ENCODE measurements around the gene BLNK. TPM values are rescaled to one million over a fixed set of nuclear protein-coding genes. Genes with fewer than 3 reads are reported as not detected.

Gene BLNK
- total and polyA plus RNA-seq, 9 of the 15 experiments (the other 6 are each of a cell fraction or from before 2014, with no cell fraction given) = not detected

DNA sequence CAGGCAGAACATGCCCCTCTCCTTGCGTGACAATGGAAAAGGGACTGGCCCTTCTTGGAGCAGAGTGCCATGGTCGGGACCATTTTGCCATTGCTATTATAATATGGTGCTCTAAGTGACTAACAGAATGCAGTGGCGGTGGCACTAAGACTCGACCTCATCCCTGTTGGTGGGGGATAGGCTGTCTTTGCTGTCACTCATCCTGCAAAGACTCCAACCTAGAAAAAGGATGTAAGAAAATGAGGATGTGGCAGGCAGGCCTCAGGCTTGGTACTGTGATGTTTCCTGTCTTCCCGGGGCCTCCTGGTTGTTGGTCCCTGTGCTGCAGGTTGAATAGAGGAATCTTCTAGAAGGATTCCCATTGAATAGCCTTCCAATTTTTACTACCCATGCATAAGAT, 18.6 kb downstream of the BLNK start:
- intact Hi-C loops (cut with micrococcal nuclease) = no loop called here
- Histone ChIP-seq H3K9ac (ENCODE audit: insufficient read depth in 1 of 2, low read depth in 2 of 2, low read length in 2 of 2) (no peak overlapping the region), H2AFZ (ENCODE audit: low read depth, low read length) (no peak overlapping the region), H3K4me3 (no peak overlapping the region), H3K27ac (ENCODE audit: extremely low read depth, low read depth, low read length) (no peak overlapping the region), H3K9me3 (replicated peaks; ENCODE audit: control insufficient read depth, insufficient read depth, low read depth, low read length) (no peaks in the 10 kb centered on the region), H3K9me1 (ENCODE audit: control insufficient read depth, insufficient read depth, low read length) (no peaks in the 10 kb centered on the region), H3K4me2 (ENCODE audit: insufficient read depth, low read length) (no peak overlapping the region), H3K79me2 (ENCODE audit: control insufficient read depth, insufficient read depth, low read length) (no peaks in the 10 kb centered on the region), H3K27me3 (ENCODE audit: control insufficient read depth in 2 of 2, insufficient read depth in 2 of 2, low read length in 2 of 2) (peaks cover 0 to 10% of the 10 kb centered on the region in 2 experiments; a peak in 2 of 5 replicates), H4K20me1 (replicated peaks; ENCODE audit: control insufficient read depth, insufficient read depth, low read length) (no peaks in the 10 kb centered on the region), H3K36me3 (ENCODE audit: control insufficient read depth, insufficient read depth, low read length) (no peaks in the 10 kb centered on the region), H3K4me1 (replicated peaks in 1 of 2; ENCODE audit: control insufficient read depth in 2 of 2, insufficient read depth in 2 of 2, low read length in 2 of 2) (no peaks in the 10 kb centered on the region)
- ATAC-seq = no peak
- 5% methylated on average over 4 of the region's 5 CpGs for WGBS (ENCODE audit: insufficient coverage, low coverage, missing lambda C conversion rate)
- ChIA-PET POLR2A (no interaction called here), CTCF (ENCODE audit: low intra/inter-chr PET ratio) (no interaction called here)
- no peak for FAIRE-seq
- in situ Hi-C loops (cut with MboI) = no loop called here
- no peak for DNase-seq (ENCODE audit: extremely low read depth in 1 of 4, low spot score in 3 of 4)
- TF ChIP-seq, protein P1, sequence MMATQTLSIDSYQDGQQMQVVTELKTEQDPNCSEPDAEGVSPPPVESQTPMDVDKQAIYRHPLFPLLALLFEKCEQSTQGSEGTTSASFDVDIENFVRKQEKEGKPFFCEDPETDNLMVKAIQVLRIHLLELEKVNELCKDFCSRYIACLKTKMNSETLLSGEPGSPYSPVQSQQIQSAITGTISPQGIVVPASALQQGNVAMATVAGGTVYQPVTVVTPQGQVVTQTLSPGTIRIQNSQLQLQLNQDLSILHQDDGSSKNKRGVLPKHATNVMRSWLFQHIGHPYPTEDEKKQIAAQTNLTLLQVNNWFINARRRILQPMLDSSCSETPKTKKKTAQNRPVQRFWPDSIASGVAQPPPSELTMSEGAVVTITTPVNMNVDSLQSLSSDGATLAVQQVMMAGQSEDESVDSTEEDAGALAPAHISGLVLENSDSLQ (IDR thresholded peaks at IDR 0.05) = peak; percentile 66
- no peak for TF ChIP-seq SAFB2 (IDR thresholded peaks at IDR 0.05; ENCODE audit: borderline replicate concordance, low read depth, low read length, severe bottlenecking)
- BruUV-seq (replicated peaks) = no TSS peak

DNA sequence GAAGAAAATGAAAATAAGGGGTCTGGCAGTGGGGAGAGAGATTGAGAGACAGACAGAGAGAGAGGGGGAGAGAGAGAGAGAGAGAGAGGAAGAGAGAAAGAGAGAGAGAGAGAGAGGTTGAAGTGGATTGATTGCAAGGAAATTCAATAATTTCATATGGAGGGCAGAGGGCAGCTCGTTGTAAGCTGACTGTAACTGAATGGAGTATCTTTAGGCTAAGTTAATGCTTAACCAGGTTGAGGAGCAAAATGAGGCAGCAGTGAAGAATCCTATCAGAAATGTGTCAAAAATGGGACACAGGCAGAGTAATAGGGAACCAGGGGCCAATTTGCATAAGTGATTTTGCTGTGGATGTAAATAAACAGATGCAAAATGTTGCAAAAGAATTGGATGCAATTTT, 21.0 kb downstream of the BLNK start:
- BruUV-seq (replicated peaks) = no TSS peak
- ChIA-PET POLR2A (interaction anchor here (0.7 kb wide), 1 partner anchor 876 kb away, joined by 3 read pairs; no protein-coding TSS in a partner anchor), CTCF (ENCODE audit: low intra/inter-chr PET ratio) (no interaction called here)
- Histone ChIP-seq H3K9me1 (ENCODE audit: control insufficient read depth, insufficient read depth, low read length) (no peaks in the 10 kb centered on the region), H2AFZ (ENCODE audit: low read depth, low read length) (no peak overlapping the region), H3K36me3 (ENCODE audit: control insufficient read depth, insufficient read depth, low read length) (no peaks in the 10 kb centered on the region), H3K4me3 (no peak overlapping the region), H3K9ac (ENCODE audit: insufficient read depth in 1 of 2, low read depth in 2 of 2, low read length in 2 of 2) (no peak overlapping the region), H4K20me1 (replicated peaks; ENCODE audit: control insufficient read depth, insufficient read depth, low read length) (no peaks in the 10 kb centered on the region), H3K79me2 (ENCODE audit: control insufficient read depth, insufficient read depth, low read length) (no peaks in the 10 kb centered on the region), H3K4me1 (replicated peaks in 1 of 2; ENCODE audit: control insufficient read depth in 2 of 2, insufficient read depth in 2 of 2, low read length in 2 of 2) (no peaks in the 10 kb centered on the region), H3K27me3 (ENCODE audit: control insufficient read depth in 2 of 2, insufficient read depth in 2 of 2, low read length in 2 of 2) (0 out of 5 replicates have a peak, but pooled peaks cover 0 to 4% of the 10 kb centered on the region in 2 experiments), H3K9me3 (replicated peaks; ENCODE audit: control insufficient read depth, insufficient read depth, low read depth, low read length) (no peaks in the 10 kb centered on the region), H3K4me2 (ENCODE audit: insufficient read depth, low read length) (no peak overlapping the region), H3K27ac (ENCODE audit: extremely low read depth, low read depth, low read length) (no peak overlapping the region)
- no peak for DNase-seq (ENCODE audit: extremely low read depth in 1 of 4, low spot score in 3 of 4)
- in situ Hi-C loops (cut with MboI) = no loop called here
- WGBS (ENCODE audit: insufficient coverage, low coverage, missing lambda C conversion rate) = 0% methylated on average over 1 of the region's 1 CpG
- ATAC-seq = no peak
- TF ChIP-seq NFRKB (IDR thresholded peaks at IDR 0.05; ENCODE audit: low read depth) (no peak), ZBTB1 (CRISPR knock-in tag; IDR thresholded peaks at IDR 0.05; ENCODE audit: borderline replicate concordance, low read depth) (no peak)
- FAIRE-seq = no peak
- intact Hi-C loops (cut with micrococcal nuclease) = no loop called here

Data from K562 (cell line).